ENCODE measurements around the gene HIC2. TPM values are rescaled to one million over a fixed set of nuclear protein-coding genes. Genes with fewer than 3 reads are reported as not detected.

Gene HIC2
- total and polyA plus RNA-seq, 10 of the 15 experiments (the other 5 are each of a cell fraction or from before 2014, with no cell fraction given) = 0.11 to 5.0 (median 1.4) TPM

DNA sequence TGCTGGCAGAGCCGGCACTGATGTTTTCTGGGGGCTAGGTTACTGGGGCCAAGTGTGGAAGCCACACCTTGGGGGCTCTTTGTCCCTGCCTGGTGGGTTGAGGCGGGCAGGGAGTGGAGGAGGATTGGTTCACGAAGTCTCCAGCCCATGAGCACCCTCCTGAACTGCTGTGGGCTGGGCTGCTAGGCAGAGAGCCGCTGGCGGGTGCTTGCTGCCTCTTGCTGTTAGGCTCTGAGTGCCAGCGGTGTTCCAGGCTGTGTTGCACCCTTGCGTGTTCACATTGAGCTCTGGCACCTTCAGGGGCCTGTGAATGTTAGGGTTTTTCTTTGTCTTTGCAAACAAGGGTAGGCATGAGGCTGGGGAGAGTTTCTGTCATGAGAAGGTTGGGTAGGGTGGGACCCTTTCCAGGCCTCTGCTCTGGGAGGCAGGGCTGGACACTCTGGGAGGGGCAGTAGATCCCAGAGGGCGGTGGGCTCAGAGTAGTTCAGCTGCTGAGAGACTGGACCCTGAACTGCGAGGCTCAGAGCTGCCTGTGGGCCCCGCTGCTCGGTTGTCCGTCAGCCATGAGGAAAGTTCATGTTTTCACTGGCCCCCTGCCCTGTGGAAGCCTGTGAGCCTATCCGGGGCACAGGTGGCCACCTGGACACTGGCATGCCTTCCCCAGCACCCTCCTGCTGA lies 26.0 kb downstream of the HIC2 start:
- intact Hi-C loops (cut with micrococcal nuclease; ENCODE audit: unreplicated experiment) = no loop called here
- Histone ChIP-seq H3K9me3 (replicated peaks; ENCODE audit: control insufficient read depth, insufficient read depth, low read length) (no peaks in the 10 kb centered on the region), H4K20me1 (ENCODE audit: control insufficient read depth, insufficient read depth) (no peaks in the 10 kb centered on the region), H3K36me3 (ENCODE audit: control insufficient read depth in 2 of 2, insufficient read depth in 2 of 2, low read length in 1 of 2) (peaks cover 0 to 16% of the 10 kb centered on the region in 2 experiments; a peak in 3 of 4 replicates), H3K4me3 (no peak overlapping the region), H3K27me3 (replicated peaks in 1 of 2; ENCODE audit: control insufficient read depth in 2 of 2, insufficient read depth in 2 of 2, low read length in 1 of 2) (no peaks in the 10 kb centered on the region), H3K9ac (ENCODE audit: control insufficient read depth, insufficient read depth, low read length) (no peak overlapping the region), H3K79me2 (ENCODE audit: control insufficient read depth, insufficient read depth, low read length) (no peaks in the 10 kb centered on the region), H3K27ac (ENCODE audit: control insufficient read depth, insufficient read depth) (no peak overlapping the region), H3K4me2 (ENCODE audit: control insufficient read depth, insufficient read depth) (no peak overlapping the region), H2AFZ (ENCODE audit: control insufficient read depth, low read depth, low read length) (no peak overlapping the region), H3K4me1 (ENCODE audit: control insufficient read depth, insufficient read depth, low read length) (no peaks in the 10 kb centered on the region)
- in situ Hi-C loops (cut with MboI) = no loop called here
- no peak for DNase-seq (ENCODE audit: low read depth, low spot score)
- WGBS (ENCODE audit: insufficient coverage, insufficient replicate concordance, low lambda C conversion rate, missing lambda C conversion rate) = 98% methylated on average over 13 of the region's 13 CpGs
- POLR2A ChIA-PET = no interaction called here
- ATAC-seq = no peak
- BruUV-seq (replicated peaks) = no TSS peak
- RAD21 ChIA-PET (ENCODE audit: unreplicated experiment) = no interaction called here
- no peak for FAIRE-seq
- SMC1A ChIA-PET (ENCODE audit: uncharacterized antibody, unreplicated experiment) = no interaction called here
- TF ChIP-seq RFX5 (IDR thresholded peaks at IDR 0.05; ENCODE audit: low read depth, low read length) (no peak), RAD21 (IDR thresholded peaks at IDR 0.05; ENCODE audit: insufficient read depth, low read depth, low read length) (no peak), SIN3A (IDR thresholded peaks at IDR 0.05; ENCODE audit: low read depth, low read length) (no peak), EZH2 (IDR thresholded peaks at IDR 0.05; ENCODE audit: borderline replicate concordance, control insufficient read depth, low read depth, low read length) (no peak), WRNIP1 (IDR thresholded peaks at IDR 0.05; ENCODE audit: borderline replicate concordance, low read depth, low read length) (no peak), BCL11A (IDR thresholded peaks at IDR 0.05; ENCODE audit: low read depth, low read length) (no peak), MTA3 (IDR thresholded peaks at IDR 0.05; ENCODE audit: borderline replicate concordance, low read length) (no peak), RUNX3 (IDR thresholded peaks at IDR 0.05; ENCODE audit: low read length) (no peak), FOXK2 (IDR thresholded peaks at IDR 0.05) (no peak), TBL1XR1 (IDR thresholded peaks at IDR 0.05; ENCODE audit: low read depth, low read length) (no peak), SP1 (IDR thresholded peaks at IDR 0.05; ENCODE audit: low read depth, low read length) (no peak), TCF7 (IDR thresholded peaks at IDR 0.05; ENCODE audit: borderline replicate concordance) (no peak), ZNF217 (IDR thresholded peaks at IDR 0.05) (no peak)
- TF ChIP-seq, protein P1, sequence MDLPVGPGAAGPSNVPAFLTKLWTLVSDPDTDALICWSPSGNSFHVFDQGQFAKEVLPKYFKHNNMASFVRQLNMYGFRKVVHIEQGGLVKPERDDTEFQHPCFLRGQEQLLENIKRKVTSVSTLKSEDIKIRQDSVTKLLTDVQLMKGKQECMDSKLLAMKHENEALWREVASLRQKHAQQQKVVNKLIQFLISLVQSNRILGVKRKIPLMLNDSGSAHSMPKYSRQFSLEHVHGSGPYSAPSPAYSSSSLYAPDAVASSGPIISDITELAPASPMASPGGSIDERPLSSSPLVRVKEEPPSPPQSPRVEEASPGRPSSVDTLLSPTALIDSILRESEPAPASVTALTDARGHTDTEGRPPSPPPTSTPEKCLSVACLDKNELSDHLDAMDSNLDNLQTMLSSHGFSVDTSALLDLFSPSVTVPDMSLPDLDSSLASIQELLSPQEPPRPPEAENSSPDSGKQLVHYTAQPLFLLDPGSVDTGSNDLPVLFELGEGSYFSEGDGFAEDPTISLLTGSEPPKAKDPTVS (IDR thresholded peaks at IDR 0.05; ENCODE audit: low read depth, low read length) = no peak
- TF ChIP-seq, protein P2, sequence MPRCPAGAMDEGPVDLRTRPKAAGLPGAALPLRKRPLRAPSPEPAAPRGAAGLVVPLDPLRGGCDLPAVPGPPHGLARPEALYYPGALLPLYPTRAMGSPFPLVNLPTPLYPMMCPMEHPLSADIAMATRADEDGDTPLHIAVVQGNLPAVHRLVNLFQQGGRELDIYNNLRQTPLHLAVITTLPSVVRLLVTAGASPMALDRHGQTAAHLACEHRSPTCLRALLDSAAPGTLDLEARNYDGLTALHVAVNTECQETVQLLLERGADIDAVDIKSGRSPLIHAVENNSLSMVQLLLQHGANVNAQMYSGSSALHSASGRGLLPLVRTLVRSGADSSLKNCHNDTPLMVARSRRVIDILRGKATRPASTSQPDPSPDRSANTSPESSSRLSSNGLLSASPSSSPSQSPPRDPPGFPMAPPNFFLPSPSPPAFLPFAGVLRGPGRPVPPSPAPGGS (IDR thresholded peaks at IDR 0.05; ENCODE audit: borderline replicate concordance, insufficient read depth, low read depth, low read length, poor library complexity, severe bottlenecking) = no peak
- TF ChIP-seq, protein P3, sequence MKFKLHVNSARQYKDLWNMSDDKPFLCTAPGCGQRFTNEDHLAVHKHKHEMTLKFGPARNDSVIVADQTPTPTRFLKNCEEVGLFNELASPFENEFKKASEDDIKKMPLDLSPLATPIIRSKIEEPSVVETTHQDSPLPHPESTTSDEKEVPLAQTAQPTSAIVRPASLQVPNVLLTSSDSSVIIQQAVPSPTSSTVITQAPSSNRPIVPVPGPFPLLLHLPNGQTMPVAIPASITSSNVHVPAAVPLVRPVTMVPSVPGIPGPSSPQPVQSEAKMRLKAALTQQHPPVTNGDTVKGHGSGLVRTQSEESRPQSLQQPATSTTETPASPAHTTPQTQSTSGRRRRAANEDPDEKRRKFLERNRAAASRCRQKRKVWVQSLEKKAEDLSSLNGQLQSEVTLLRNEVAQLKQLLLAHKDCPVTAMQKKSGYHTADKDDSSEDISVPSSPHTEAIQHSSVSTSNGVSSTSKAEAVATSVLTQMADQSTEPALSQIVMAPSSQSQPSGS (IDR thresholded peaks at IDR 0.05; ENCODE audit: low read length) = no peak
- CTCF ChIA-PET = no interaction called here

All from GM12878 (cell line).